Measurements from ENCODE around the gene TFCP2L1.

Gene TFCP2L1

DNA sequence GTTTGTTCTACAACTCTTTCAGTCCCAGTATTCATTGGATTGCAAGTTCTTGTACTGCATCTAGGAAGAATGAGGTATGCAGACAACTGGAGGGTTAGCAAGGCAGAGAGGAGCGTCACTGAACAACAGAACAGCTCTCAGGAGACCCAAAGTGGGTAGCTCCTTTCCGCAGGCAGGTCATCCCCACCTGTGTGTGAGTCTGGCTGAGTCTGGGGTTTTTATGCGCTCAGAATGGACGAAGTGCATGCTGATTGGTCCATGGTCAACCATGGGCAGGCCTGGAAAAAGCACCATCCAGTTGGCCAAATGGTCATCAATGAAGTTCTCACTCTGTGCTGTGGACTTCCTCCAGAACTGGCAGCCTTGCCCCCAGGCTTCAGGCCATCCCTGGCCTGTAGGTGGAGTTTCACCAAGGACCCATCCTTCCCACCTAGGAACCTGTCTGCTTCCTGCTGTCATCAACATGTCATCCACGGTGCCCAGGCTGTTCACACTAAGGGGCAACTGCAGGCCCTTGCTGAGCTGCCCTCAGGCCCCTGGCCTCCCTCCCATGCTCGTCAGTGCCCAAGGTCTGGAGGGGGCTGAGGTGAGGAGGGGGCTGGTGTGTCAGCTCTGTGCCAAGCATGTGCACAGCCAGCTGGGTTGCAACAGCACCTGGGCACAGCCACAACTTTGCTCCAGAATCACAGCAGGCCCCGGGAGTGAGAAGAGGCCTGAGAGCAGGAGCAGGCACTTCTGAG lies 11.1 kb upstream of the TFCP2L1 start:
- H3K27me3 ChIP-seq (ENCODE audit: control insufficient read depth, insufficient read depth, low read length) = no peaks in the 10 kb centered on the region; the same call in 1 of the 2 replicates
- H3K4me1 ChIP-seq (ENCODE audit: control insufficient read depth, insufficient read depth, low read length) = no peaks in the 10 kb centered on the region
- no peak overlapping the region for H3K9ac ChIP-seq (ENCODE audit: low read length)
- no peaks in the 10 kb centered on the region for H3K9me3 ChIP-seq (ENCODE audit: control insufficient read depth, insufficient read depth, low read depth, low read length)
- H3K27ac ChIP-seq (ENCODE audit: low read depth, low read length) = no peak overlapping the region
- no peaks in the 10 kb centered on the region for H3K36me3 ChIP-seq (ENCODE audit: control insufficient read depth, insufficient read depth, low read length)
- no peak overlapping the region for H3K4me3 ChIP-seq (ENCODE audit: low read depth, low read length)

GRCh38 chr2:121294881-121295840 lies 10.2 kb upstream of the TFCP2L1 start:
- Histone ChIP-seq H3K4me1 (ENCODE audit: control insufficient read depth, insufficient read depth, low read length) (no peaks in the 10 kb centered on the region), H3K36me3 (ENCODE audit: control insufficient read depth, insufficient read depth, low read length) (no peaks in the 10 kb centered on the region), H3K4me3 (ENCODE audit: low read depth, low read length) (no peak overlapping the region), H3K9ac (ENCODE audit: low read length) (no peak overlapping the region), H3K27ac (ENCODE audit: low read depth, low read length) (no peak overlapping the region), H3K9me3 (ENCODE audit: control insufficient read depth, insufficient read depth, low read depth, low read length) (no peaks in the 10 kb centered on the region), H3K27me3 (ENCODE audit: control insufficient read depth, insufficient read depth, low read length) (no peaks in the 10 kb centered on the region; the same call in 1 of the 2 replicates)

GRCh38 chr2:121293450-121294325 lies 8.7 kb upstream of the TFCP2L1 start:
- H3K9ac ChIP-seq (ENCODE audit: low read length) = no peak overlapping the region
- H3K4me3 ChIP-seq (ENCODE audit: low read depth, low read length) = no peak overlapping the region
- H3K4me1 ChIP-seq (ENCODE audit: control insufficient read depth, insufficient read depth, low read length) = no peaks in the 10 kb centered on the region
- no peak overlapping the region for H3K27ac ChIP-seq (ENCODE audit: low read depth, low read length)
- H3K36me3 ChIP-seq (ENCODE audit: control insufficient read depth, insufficient read depth, low read length) = no peaks in the 10 kb centered on the region
- no peaks in the 10 kb centered on the region for H3K9me3 ChIP-seq (ENCODE audit: control insufficient read depth, insufficient read depth, low read depth, low read length)
- H3K27me3 ChIP-seq (ENCODE audit: control insufficient read depth, insufficient read depth, low read length) = no peaks in the 10 kb centered on the region; the same call in 1 of the 2 replicates

GRCh38 chr2:121291251-121291580 lies 6.2 kb upstream of the TFCP2L1 start:
- Histone ChIP-seq H3K9me3 (ENCODE audit: control insufficient read depth, insufficient read depth, low read depth, low read length) (no peaks in the 10 kb centered on the region), H3K27ac (ENCODE audit: low read depth, low read length) (no peak overlapping the region), H3K36me3 (ENCODE audit: control insufficient read depth, insufficient read depth, low read length) (no peaks in the 10 kb centered on the region), H3K4me1 (ENCODE audit: control insufficient read depth, insufficient read depth, low read length) (peaks cover 8% of the 10 kb centered on the region; the same call in 1 of the 2 replicates), H3K4me3 (ENCODE audit: low read depth, low read length) (no peak overlapping the region), H3K27me3 (ENCODE audit: control insufficient read depth, insufficient read depth, low read length) (peaks cover 9% of the 10 kb centered on the region; the same call in 1 of the 2 replicates), H3K9ac (ENCODE audit: low read length) (no peak overlapping the region)

DNA sequence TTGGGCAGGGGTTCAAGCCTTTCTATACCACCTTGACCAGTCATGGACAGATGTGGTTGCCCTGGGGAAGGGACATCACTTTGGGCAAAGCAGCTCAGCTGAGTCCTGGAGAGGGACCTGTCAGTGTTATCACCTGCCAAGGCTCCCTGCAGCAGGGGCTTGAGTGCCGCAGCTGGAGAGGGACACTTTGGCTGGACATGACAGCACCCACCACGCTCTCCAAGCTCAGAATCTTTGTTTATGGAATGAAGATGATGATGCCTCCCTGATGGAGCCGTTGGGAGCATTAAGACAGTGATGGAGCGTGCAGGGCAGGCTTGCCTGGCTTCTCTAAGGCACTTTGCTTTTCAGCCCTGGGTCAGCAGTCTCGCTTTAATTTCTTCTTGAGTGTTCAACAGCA lies 4.3 kb upstream of the TFCP2L1 start:
- Histone ChIP-seq H3K36me3 (ENCODE audit: control insufficient read depth, insufficient read depth, low read length) (no peaks in the 10 kb centered on the region), H3K4me1 (ENCODE audit: control insufficient read depth, insufficient read depth, low read length) (peaks cover 8% of the 10 kb centered on the region; the same call in 1 of the 2 replicates)

DNA sequence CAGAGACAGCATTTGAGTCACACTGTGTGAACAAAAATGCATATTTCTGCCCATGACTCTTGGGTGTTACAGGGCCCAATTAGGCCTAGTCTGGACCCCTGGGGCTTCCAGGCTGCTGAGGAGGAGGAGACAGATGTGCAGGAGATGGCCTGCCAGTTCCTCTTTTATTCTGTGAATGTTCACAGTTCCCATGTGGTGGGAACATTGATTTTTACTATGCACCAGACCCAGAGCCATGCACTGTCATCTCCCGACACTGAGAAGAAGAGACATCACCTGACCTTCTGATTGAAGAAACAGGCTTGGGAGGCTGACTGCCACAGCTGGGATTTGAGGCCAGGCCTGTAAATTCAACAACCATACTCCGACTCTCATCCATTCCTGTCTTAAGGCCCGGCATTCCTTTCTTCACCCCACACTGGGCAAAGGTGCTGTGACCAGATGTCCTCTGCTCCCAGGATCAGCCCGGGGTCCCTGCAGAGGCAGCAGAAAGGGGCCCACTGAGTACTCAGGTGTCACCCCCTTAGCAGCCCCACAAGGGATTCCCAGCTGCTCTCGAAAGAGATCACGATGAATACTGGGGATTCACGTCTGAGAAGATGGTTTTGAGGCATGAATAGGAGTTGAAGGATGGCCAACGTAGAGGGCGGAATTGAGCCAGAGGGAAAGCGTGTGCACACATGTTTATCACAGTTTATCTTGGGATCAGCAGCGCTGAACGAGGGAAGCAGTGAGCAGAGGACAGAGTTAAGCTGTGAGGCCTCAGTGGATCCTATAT lies 3.6 kb upstream of the TFCP2L1 start:
- H3K27ac ChIP-seq (ENCODE audit: low read depth, low read length) = no peak overlapping the region
- no peaks in the 10 kb centered on the region for H3K9me3 ChIP-seq (ENCODE audit: control insufficient read depth, insufficient read depth, low read depth, low read length)
- peaks cover 32% of the 10 kb centered on the region for H3K27me3 ChIP-seq (ENCODE audit: control insufficient read depth, insufficient read depth, low read length)
- H3K9ac ChIP-seq (ENCODE audit: low read length) = no peak overlapping the region
- H3K36me3 ChIP-seq (ENCODE audit: control insufficient read depth, insufficient read depth, low read length) = no peaks in the 10 kb centered on the region
- peaks cover 14% of the 10 kb centered on the region; the same call in 1 of the 2 replicates for H3K4me1 ChIP-seq (ENCODE audit: control insufficient read depth, insufficient read depth, low read length)
- H3K4me3 ChIP-seq (ENCODE audit: low read depth, low read length) = no peak overlapping the region

More for the DNA sequence above, 4.3 kb upstream of the TFCP2L1 start:
- Histone ChIP-seq H3K9me3 (ENCODE audit: control insufficient read depth, insufficient read depth, low read depth, low read length) (no peaks in the 10 kb centered on the region), H3K27me3 (ENCODE audit: control insufficient read depth, insufficient read depth, low read length) (peaks cover 26% of the 10 kb centered on the region), H3K27ac (ENCODE audit: low read depth, low read length) (no peak overlapping the region), H3K4me3 (ENCODE audit: low read depth, low read length) (no peak overlapping the region), H3K9ac (ENCODE audit: low read length) (no peak overlapping the region)

DNA sequence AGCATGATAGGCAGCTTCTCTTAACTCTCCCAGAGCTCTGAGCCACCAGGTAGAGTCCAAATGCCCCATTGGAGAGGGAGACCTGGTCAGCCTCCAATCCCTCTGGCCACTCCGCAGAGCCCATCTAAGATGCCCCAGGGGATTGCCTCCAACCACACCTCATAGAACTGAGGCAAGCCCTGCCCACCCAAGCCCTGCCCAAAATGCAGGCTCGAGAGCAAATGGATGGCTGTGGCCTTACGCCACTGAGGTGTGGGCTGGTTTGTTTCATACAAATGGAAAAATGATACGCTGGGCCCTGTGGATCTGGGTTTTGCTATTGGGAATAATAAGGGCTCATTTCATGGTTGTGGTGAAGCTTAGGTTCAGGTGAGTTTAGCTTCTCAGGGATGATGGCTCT lies 3.0 kb upstream of the TFCP2L1 start:
- H3K4me3 ChIP-seq (ENCODE audit: low read depth, low read length) = no peak overlapping the region
- H3K4me1 ChIP-seq (ENCODE audit: control insufficient read depth, insufficient read depth, low read length) = peaks cover 16% of the 10 kb centered on the region; the same call in 1 of the 2 replicates
- H3K36me3 ChIP-seq (ENCODE audit: control insufficient read depth, insufficient read depth, low read length) = no peaks in the 10 kb centered on the region
- no peak overlapping the region for H3K27ac ChIP-seq (ENCODE audit: low read depth, low read length)
- H3K9me3 ChIP-seq (ENCODE audit: control insufficient read depth, insufficient read depth, low read depth, low read length) = no peaks in the 10 kb centered on the region
- H3K27me3 ChIP-seq (ENCODE audit: control insufficient read depth, insufficient read depth, low read length) = peaks cover 39% of the 10 kb centered on the region
- H3K9ac ChIP-seq (ENCODE audit: low read length) = no peak overlapping the region

- Histone ChIP-seq H3K36me3 (ENCODE audit: control insufficient read depth, insufficient read depth, low read length) (no peaks in the 10 kb centered on the region), H3K27me3 (ENCODE audit: control insufficient read depth, insufficient read depth, low read length) (peaks cover 46% of the 10 kb centered on the region), H3K9me3 (ENCODE audit: control insufficient read depth, insufficient read depth, low read depth, low read length) (no peaks in the 10 kb centered on the region), H3K4me1 (ENCODE audit: control insufficient read depth, insufficient read depth, low read length) (peaks cover 16% of the 10 kb centered on the region; the same call in 1 of the 2 replicates), H3K9ac (ENCODE audit: low read length) (no peak overlapping the region), H3K27ac (ENCODE audit: low read depth, low read length) (no peak overlapping the region), H3K4me3 (ENCODE audit: low read depth, low read length) (no peak overlapping the region)
These were observed 2.3 kb upstream of the TFCP2L1 start for GRCh38 chr2:121287146-121287798.

DNA sequence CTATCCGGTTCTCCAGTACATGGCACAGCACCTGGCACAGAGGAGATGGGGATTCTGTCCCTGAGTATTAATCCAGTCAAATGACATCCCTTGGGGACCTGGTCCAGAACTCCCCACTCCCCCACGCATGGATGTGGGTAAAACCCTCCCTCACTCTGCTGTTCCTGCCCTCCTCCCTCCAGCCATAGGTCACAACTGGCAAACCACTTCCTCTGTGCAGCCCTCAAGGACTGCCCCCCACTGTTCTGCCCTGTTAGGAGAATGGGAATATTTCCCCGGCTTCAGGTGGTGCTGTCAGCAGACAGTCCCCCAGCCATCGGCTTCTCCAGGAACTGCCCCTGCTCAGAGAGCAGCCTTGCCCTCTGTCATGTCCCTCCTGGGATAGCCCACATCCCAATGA lies 1.5 kb upstream of the TFCP2L1 start:
- H3K27ac ChIP-seq (ENCODE audit: low read depth, low read length) = no peak overlapping the region
- H3K9ac ChIP-seq (ENCODE audit: low read length) = no peak overlapping the region
- peaks cover 16% of the 10 kb centered on the region; the same call in 1 of the 2 replicates for H3K4me1 ChIP-seq (ENCODE audit: control insufficient read depth, insufficient read depth, low read length)
- no peak overlapping the region for H3K4me3 ChIP-seq (ENCODE audit: low read depth, low read length)
- no peaks in the 10 kb centered on the region for H3K9me3 ChIP-seq (ENCODE audit: control insufficient read depth, insufficient read depth, low read depth, low read length)
- peaks cover 46% of the 10 kb centered on the region for H3K27me3 ChIP-seq (ENCODE audit: control insufficient read depth, insufficient read depth, low read length)
- no peaks in the 10 kb centered on the region for H3K36me3 ChIP-seq (ENCODE audit: control insufficient read depth, insufficient read depth, low read length)

Data from HUES6 (cell line).